Measurements from ENCODE around the gene LAMA3.

LAMA3 gene

DNA sequence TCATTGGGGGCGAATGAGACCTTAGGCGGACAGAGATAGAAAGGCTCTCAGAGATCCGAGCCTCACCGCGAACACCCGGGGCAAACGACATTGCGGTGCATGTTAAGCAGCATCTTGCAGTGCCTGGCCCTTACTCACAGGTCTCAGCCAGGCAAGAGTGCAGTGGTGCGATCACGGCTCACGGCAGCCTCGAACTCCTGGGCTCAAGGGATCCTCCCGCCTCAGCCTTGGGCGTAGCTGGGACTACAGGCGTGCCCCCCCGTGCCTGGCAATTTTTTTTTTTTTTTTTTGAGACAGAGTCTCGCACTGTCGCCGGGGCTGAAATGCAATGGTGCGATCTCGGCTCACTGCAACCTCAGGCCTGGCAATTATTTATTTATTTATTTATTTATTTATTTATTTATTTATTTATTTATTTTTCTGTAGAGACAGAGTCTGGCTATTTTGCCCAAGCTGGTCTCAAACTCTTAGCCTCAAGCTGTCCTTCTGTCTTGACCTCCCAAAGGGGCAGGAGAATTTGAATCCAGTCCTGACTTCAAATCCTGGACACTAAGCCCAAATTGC, 1.3 kb downstream of the LAMA3 start (continued):
- TF ChIP-seq ZNF266 (tag by site-specific recombination; IDR thresholded peaks at IDR 0.05; ENCODE audit: low read depth) (peak; percentile 99), ZNF529 (tag by site-specific recombination; IDR thresholded peaks at IDR 0.05; ENCODE audit: insufficient replicate concordance) (no peak), KLF1 (tag by site-specific recombination; IDR thresholded peaks at IDR 0.05) (0 out of 2 replicates have a peak, but pooled peaks have one; percentile 9), ZNF311 (tag by site-specific recombination; IDR thresholded peaks at IDR 0.05; ENCODE audit: borderline replicate concordance) (no peak), ZXDB (tag by site-specific recombination; IDR thresholded peaks at IDR 0.05) (peak; percentile 61; the same call in 1 of the 2 replicates), GFI1B (tag by site-specific recombination; IDR thresholded peaks at IDR 0.05) (0 out of 2 replicates have a peak, but pooled peaks have one; percentile 24), ZNF830 (tag by site-specific recombination; IDR thresholded peaks at IDR 0.05; ENCODE audit: low read depth) (no peak)
- TF ChIP-seq, protein P1, sequence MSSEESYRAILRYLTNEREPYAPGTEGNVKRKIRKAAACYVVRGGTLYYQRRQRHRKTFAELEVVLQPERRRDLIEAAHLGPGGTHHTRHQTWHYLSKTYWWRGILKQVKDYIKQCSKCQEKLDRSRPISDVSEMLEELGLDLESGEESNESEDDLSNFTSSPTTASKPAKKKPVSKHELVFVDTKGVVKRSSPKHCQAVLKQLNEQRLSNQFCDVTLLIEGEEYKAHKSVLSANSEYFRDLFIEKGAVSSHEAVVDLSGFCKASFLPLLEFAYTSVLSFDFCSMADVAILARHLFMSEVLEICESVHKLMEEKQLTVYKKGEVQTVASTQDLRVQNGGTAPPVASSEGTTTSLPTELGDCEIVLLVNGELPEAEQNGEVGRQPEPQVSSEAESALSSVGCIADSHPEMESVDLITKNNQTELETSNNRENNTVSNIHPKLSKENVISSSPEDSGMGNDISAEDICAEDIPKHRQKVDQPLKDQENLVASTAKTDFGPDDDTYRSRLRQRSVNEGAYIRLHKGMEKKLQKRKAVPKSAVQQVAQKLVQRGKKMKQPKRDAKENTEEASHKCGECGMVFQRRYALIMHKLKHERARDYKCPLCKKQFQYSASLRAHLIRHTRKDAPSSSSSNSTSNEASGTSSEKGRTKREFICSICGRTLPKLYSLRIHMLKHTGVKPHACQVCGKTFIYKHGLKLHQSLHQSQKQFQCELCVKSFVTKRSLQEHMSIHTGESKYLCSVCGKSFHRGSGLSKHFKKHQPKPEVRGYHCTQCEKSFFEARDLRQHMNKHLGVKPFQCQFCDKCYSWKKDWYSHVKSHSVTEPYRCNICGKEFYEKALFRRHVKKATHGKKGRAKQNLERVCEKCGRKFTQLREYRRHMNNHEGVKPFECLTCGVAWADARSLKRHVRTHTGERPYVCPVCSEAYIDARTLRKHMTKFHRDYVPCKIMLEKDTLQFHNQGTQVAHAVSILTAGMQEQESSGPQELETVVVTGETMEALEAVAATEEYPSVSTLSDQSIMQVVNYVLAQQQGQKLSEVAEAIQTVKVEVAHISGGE (tag by site-specific recombination; conservative IDR thresholded peaks at IDR 0.05; ENCODE audit: low read depth), result peak; percentile 56
- TF ChIP-seq, protein P2, sequence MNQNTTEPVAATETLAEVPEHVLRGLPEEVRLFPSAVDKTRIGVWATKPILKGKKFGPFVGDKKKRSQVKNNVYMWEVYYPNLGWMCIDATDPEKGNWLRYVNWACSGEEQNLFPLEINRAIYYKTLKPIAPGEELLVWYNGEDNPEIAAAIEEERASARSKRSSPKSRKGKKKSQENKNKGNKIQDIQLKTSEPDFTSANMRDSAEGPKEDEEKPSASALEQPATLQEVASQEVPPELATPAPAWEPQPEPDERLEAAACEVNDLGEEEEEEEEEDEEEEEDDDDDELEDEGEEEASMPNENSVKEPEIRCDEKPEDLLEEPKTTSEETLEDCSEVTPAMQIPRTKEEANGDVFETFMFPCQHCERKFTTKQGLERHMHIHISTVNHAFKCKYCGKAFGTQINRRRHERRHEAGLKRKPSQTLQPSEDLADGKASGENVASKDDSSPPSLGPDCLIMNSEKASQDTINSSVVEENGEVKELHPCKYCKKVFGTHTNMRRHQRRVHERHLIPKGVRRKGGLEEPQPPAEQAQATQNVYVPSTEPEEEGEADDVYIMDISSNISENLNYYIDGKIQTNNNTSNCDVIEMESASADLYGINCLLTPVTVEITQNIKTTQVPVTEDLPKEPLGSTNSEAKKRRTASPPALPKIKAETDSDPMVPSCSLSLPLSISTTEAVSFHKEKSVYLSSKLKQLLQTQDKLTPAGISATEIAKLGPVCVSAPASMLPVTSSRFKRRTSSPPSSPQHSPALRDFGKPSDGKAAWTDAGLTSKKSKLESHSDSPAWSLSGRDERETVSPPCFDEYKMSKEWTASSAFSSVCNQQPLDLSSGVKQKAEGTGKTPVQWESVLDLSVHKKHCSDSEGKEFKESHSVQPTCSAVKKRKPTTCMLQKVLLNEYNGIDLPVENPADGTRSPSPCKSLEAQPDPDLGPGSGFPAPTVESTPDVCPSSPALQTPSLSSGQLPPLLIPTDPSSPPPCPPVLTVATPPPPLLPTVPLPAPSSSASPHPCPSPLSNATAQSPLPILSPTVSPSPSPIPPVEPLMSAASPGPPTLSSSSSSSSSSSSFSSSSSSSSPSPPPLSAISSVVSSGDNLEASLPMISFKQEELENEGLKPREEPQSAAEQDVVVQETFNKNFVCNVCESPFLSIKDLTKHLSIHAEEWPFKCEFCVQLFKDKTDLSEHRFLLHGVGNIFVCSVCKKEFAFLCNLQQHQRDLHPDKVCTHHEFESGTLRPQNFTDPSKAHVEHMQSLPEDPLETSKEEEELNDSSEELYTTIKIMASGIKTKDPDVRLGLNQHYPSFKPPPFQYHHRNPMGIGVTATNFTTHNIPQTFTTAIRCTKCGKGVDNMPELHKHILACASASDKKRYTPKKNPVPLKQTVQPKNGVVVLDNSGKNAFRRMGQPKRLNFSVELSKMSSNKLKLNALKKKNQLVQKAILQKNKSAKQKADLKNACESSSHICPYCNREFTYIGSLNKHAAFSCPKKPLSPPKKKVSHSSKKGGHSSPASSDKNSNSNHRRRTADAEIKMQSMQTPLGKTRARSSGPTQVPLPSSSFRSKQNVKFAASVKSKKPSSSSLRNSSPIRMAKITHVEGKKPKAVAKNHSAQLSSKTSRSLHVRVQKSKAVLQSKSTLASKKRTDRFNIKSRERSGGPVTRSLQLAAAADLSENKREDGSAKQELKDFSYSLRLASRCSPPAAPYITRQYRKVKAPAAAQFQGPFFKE (tag by site-specific recombination; IDR thresholded peaks at IDR 0.05; ENCODE audit: borderline replicate concordance), result no peak

DNA sequence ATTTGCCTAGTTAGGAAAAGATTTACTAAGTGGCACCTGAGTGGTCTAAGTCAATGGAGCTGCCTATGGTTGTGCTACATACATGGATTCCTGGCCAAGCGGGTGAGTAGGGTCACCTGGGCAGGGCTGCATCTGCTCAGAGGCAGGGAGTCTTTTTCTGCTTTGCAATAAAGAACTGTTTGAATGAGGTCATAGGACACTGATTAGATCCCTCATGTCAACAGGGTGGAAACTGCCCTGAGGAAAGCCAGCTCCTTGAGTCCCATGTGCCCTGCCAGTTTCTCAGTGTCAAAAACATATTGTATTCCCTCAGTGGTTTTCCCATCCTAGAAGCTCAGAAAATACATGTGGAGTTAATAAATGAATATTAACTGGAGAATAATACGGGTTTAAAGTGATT, 4.6 kb downstream of the LAMA3 start:
- H3K4me3 ChIP-seq (ENCODE audit: low read depth, low read length), result no peak overlapping the region
- TF ChIP-seq ZNF211 (tag by site-specific recombination; IDR thresholded peaks at IDR 0.05; ENCODE audit: low read depth) (no peak), ZNF169 (tag by site-specific recombination; IDR thresholded peaks at IDR 0.05) (no peak), BCL11B (tag by site-specific recombination; IDR thresholded peaks at IDR 0.05; ENCODE audit: low read depth) (no peak), ZNF629 (tag by site-specific recombination; IDR thresholded peaks at IDR 0.05) (peak; percentile 68; the same call in 1 of the 2 replicates), ZNF571 (tag by site-specific recombination; IDR thresholded peaks at IDR 0.05) (no peak), FEZF1 (tag by site-specific recombination; IDR thresholded peaks at IDR 0.05) (peak; percentile 15; the same call in 1 of the 2 replicates)
- POLR2A ChIA-PET, result interaction anchor here (0.6 to 1.3 kb wide), 2 partner anchors 56 to 67 kb away, joined by 3 read pairs; no protein-coding TSS in a partner anchor
- no peak overlapping the region for H3K27ac ChIP-seq (ENCODE audit: extremely low read depth, low read depth, low read length)
- no peaks in the 10 kb centered on the region for H3K9me3 ChIP-seq (ENCODE audit: control insufficient read depth, insufficient read depth, low read depth, low read length)
- CTCF ChIA-PET, result interaction anchor here (1.3 to 3.2 kb wide), 2 partner anchors 9 to 178 kb away, joined by 3 to 24 read pairs; no protein-coding TSS in a partner anchor
- no peaks in the 10 kb centered on the region; a peak in 1 of 3 replicates for H3K36me3 ChIP-seq (ENCODE audit: control insufficient read depth in 2 of 2, insufficient read depth in 1 of 2, low read length in 2 of 2)
- H3K4me1 ChIP-seq (ENCODE audit: control insufficient read depth, insufficient read depth, low read length), result peaks cover 13% of the 10 kb centered on the region
